A172 (cell line): Measurements from ENCODE around the gene TRIM25. TPM values are rescaled to one million over a fixed set of nuclear protein-coding genes. Genes with fewer than 3 reads are reported as not detected.
A peak's percentile ranks its signal among the peaks of the same experiment; 100 is the strongest.

Source experiments
- DNase-seq: peaks from one replicate; pipeline ENCODE4 v3.0.0-alpha.2; 2015; ENCODE audit warnings: low spot score
- total RNA-seq: library from RNA; depleted of rRNA; stranded (reverse); fragments of >200 nt; shearing (Covaris generic); gene quantifications from 2 replicates; pipeline ENCODE4 v1.2.3, GENCODE V29; 2014; rRNA removed

Gene TRIM25
- 22.0 and 27.2 TPM in 2 replicates for total RNA-seq

GRCh38 chr17:56913867-56914580 is at the start of gene TRIM25:
Gene TRIM25, minus strand, starts transcription at chr17:56914049. Its CDS starts 61 bp downstream, at chr17:56913988.
- peak; percentile 83 for DNase-seq

GRCh38 chr17:56960596-56961538 is 47.0 kb upstream of the TRIM25 start, which contains the start of gene COIL:
Gene COIL, minus strand, starts transcription at chr17:56961050. Its CDS starts 31 bp downstream, at chr17:56961019.
- peak; percentile 82 for DNase-seq

GRCh38 chr17:56956992-56957391 is 43.1 kb upstream of the TRIM25 start:
- no peak for DNase-seq

GRCh38 chr17:56949595-56949994 is 35.7 kb upstream of the TRIM25 start:
- no peak for DNase-seq

GRCh38 chr17:56948491-56948890 is 34.6 kb upstream of the TRIM25 start:
- no peak for DNase-seq

GRCh38 chr17:56947741-56948140 is 33.9 kb upstream of the TRIM25 start:
- no peak for DNase-seq

- no peak for DNase-seq
These were observed 32.2 kb upstream of the TRIM25 start for GRCh38 chr17:56945938-56946505.

- DNase-seq: no peak
These were observed 29.8 kb upstream of the TRIM25 start for GRCh38 chr17:56943505-56944125.

- DNase-seq: peak; percentile 62
These were observed 26.1 kb upstream of the TRIM25 start for GRCh38 chr17:56939869-56940484.

- peak; percentile 55 for DNase-seq
These were observed 24.4 kb upstream of the TRIM25 start for GRCh38 chr17:56938206-56938605.

GRCh38 chr17:56937687-56938086 is 23.8 kb upstream of the TRIM25 start:
- DNase-seq: peak; percentile 36

- no peak for DNase-seq
These were observed 23.0 kb upstream of the TRIM25 start for GRCh38 chr17:56936697-56937322.

GRCh38 chr17:56935461-56935860 is 21.6 kb upstream of the TRIM25 start:
- DNase-seq: no peak

- DNase-seq: no peak
These were observed 20.4 kb upstream of the TRIM25 start for GRCh38 chr17:56934280-56934679.

GRCh38 chr17:56933868-56934267 is 20.0 kb upstream of the TRIM25 start:
- DNase-seq: no peak

- no peak for DNase-seq
These were observed 19.4 kb upstream of the TRIM25 start for GRCh38 chr17:56933151-56933745.

GRCh38 chr17:56930739-56931337 is 17.0 kb upstream of the TRIM25 start:
- DNase-seq: no peak

GRCh38 chr17:56929362-56929969 is 15.6 kb upstream of the TRIM25 start:
- no peak for DNase-seq

GRCh38 chr17:56928586-56928985 is 14.7 kb upstream of the TRIM25 start:
- DNase-seq: no peak

- DNase-seq: no peak
These were observed 12.9 kb upstream of the TRIM25 start for GRCh38 chr17:56926704-56927103.
